T-helper 2 cell treated with Interferon-gamma antibody and Interleukin-4, amounts not matched to agents 5 μg/mL and 100 μg/mL, for 36 hours (primary cell): ENCODE results near the gene TCF20.

Experiments used
- DNase-seq: peaks from one replicate; pipeline ENCODE4 v3.0.0; 2021; ENCODE audit warnings: low spot score
- H3K27ac Mint-ChIP-seq: one replicate; pipeline ENCODE4 v1.8.0; 2021; ENCODE audit warnings: mild to moderate bottlenecking, mixed read lengths
- H3K27me3 Mint-ChIP-seq: one replicate; pipeline ENCODE4 v1.8.0; 2021; ENCODE audit warnings: low read depth, mixed read lengths
- H3K36me3 Mint-ChIP-seq: one replicate; pipeline ENCODE4 v1.8.0; 2021; ENCODE audit warnings: low read depth, mixed read lengths
- H3K4me1 Mint-ChIP-seq: one replicate; pipeline ENCODE4 v1.8.0; 2021; ENCODE audit warnings: low read depth, mixed read lengths
- H3K4me3 Mint-ChIP-seq: one replicate; pipeline ENCODE4 v1.8.0; 2022; ENCODE audit warnings: mild to moderate bottlenecking, moderate library complexity, mixed read lengths
- H3K9me3 Mint-ChIP-seq: one replicate; pipeline ENCODE4 v1.8.0; 2021; ENCODE audit warnings: mixed read lengths

TCF20 gene

DNA sequence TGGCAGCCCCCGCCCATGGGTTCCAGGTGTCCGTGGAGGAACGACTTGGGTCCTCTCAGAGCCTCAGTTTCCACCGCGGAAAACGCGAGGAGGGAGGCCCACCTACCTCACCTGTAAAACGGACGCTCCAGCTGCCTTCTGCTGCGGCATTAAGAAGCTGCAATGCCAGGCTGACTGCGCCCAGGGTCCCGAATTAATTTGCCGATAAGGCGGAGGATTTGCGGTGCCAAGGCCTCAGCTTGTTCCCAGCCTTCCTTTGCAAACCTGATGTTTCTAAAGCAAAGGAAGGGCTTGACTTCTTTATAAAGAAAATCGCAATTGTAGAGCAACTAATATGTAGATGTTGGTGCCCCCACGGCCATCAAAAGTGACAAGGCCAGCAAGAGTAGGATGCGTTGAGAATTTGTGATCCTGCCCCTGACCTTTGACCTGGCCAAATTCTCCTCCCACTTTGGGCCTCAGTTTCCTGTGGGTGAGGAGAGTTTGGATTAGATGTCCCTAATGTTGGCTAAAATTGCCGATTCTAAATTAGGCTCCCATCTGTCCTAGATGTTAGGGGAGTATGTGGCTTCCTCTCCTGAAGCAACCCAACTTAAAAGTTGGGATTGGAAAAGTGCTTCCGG lies 849 bp upstream of the TCF20 start:
- Mint-ChIP-seq H3K36me3 (peaks cover 2% of the 10 kb centered on the region), H3K9me3 (no peaks in the 10 kb centered on the region), H3K4me3 (peak overlapping the region; percentile 64), H3K4me1 (peaks cover 20% of the 10 kb centered on the region), H3K27ac (peak overlapping the region; percentile 62), H3K27me3 (no peaks in the 10 kb centered on the region)
- no peak for DNase-seq

DNA sequence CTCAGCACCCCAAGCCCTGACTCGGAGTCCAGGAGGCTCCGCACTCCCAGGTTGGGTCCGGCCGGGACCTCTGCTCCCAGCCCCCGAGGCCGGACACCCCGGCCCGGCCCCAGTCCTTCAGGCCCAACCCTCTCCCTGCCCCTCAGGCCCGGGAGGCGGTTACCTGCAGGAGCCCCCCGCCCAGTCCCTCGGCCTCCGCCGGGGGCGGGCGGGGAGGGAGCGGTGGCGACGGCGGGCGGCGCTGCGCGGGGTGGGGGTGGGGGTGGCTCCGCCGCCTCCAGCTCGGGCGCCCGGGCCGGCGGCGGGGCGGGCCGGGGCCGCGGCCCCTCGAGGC lies 310 bp downstream of the TCF20 start:
- Mint-ChIP-seq H3K4me1 (peaks cover 26% of the 10 kb centered on the region), H3K27me3 (no peaks in the 10 kb centered on the region), H3K4me3 (peak overlapping the region; percentile 72), H3K36me3 (peaks cover 7% of the 10 kb centered on the region), H3K27ac (peak overlapping the region; percentile 52), H3K9me3 (no peaks in the 10 kb centered on the region)
- DNase-seq, result no peak

DNA sequence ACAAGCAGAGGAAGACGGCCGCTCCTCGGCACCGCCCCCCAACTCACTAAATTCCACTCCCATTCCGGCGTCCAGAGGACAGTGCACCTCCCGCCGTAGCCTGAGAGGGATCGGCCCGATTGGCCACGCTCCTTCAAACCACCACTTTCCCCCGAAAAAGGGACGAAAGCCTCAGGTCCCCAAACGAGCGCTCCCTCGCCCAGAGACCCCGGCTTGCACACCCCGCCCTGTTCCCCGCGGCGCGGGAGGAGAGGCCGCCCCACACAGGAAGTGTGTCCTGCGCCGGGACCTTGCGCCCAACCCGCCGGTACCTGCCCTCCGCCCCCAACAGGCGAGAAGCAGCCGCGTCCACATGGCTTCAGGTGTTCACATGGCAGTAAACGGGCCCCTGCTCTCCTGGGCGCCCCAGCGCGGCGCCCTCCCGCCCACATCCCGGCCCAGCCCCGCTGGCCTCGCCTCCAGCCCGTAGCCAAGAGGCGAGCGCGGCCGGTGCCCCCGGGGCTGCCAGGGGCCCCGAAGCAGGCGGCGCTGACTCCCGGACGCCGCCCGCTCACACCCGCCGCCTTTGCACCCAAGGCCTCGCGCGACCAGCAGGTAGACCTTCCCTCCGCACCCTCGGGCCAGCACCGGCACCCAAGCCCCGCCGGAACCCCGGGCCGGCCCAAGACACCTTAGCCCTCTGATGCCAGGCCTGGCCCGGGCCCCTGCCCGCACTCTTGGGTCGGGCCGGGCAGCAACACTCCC lies 849 bp downstream of the TCF20 start:
- Mint-ChIP-seq H3K4me1 (peaks cover 29% of the 10 kb centered on the region), H3K27ac (peak overlapping the region; percentile 90), H3K36me3 (peaks cover 7% of the 10 kb centered on the region), H3K4me3 (peak overlapping the region; percentile 97), H3K9me3 (no peaks in the 10 kb centered on the region), H3K27me3 (no peaks in the 10 kb centered on the region)
- DNase-seq, result peak; percentile 71

DNA sequence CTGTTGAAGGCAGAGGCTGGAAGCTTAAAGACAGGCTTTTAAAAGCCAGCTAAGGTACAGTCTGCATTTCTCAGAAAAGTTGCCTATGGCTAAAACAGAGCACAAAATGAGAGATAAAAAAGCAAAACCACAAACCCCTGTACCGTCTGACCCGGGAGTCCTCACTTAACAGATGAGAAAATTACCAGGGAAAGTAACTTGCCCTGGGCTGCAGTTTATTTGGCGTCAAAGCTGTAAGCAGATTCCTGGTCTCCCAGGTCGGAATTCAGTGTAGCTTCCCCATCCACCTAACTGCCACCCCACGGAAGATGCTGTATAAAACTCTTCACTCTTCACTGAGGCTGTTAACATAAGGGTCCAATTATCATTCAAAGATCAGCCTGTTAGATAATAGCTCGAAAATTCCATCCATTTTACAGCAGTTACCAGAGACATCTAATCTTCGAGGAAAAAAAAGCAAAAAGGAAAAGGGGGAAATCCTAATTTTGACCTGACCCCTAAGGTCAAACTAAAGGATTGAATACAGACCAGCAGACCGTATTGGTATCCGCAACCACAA lies 1.5 kb downstream of the TCF20 start:
- Mint-ChIP-seq H3K36me3 (peaks cover 7% of the 10 kb centered on the region), H3K4me3 (peak overlapping the region; percentile 97), H3K27ac (peak overlapping the region; percentile 90), H3K27me3 (no peaks in the 10 kb centered on the region), H3K9me3 (no peaks in the 10 kb centered on the region), H3K4me1 (peaks cover 35% of the 10 kb centered on the region)
- no peak for DNase-seq

DNA sequence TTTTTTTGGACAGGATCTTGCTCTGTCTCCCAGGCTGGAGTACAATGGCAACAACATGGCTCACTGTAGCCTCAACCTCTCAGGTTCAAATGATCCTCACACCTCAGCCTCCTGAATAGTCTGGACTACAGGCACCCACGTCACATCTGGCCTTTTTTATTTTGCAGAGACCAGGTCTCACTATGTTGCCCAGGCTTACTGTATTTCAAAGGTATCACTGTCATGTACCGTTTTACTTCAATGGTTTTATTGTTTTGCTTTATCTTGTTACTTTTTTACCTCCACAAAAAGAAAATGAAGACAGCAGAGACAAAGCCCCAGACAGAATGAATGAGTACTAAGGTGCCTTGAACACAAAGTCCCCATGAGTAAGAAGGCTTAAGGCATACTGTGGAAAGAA lies 5.1 kb downstream of the TCF20 start:
- Mint-ChIP-seq H3K9me3 (no peaks in the 10 kb centered on the region), H3K27me3 (no peaks in the 10 kb centered on the region), H3K36me3 (peaks cover 7% of the 10 kb centered on the region), H3K4me1 (peaks cover 53% of the 10 kb centered on the region), H3K4me3 (no peak overlapping the region), H3K27ac (no peak overlapping the region)
- no peak for DNase-seq

DNA sequence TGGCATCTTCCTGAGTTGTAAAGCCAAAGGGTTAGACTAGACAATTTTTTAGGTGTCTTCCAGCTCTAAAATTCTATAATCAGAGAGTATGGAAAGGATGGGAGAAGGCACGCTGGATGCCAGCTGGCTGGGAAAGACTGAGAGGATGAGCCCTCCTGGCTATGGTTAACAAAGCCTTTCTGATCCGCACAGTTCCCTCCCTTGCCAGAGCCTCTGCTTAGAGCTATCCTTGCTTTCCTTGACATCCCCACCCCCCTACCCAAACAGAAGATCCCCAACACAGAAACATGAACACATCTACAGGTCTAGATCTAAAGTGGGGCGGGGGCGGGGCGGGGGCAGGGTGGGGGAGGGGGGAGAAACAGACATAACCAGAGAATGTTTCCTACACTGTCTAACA lies 6.5 kb downstream of the TCF20 start:
- H3K4me1 Mint-ChIP-seq, result peaks cover 58% of the 10 kb centered on the region

DNA sequence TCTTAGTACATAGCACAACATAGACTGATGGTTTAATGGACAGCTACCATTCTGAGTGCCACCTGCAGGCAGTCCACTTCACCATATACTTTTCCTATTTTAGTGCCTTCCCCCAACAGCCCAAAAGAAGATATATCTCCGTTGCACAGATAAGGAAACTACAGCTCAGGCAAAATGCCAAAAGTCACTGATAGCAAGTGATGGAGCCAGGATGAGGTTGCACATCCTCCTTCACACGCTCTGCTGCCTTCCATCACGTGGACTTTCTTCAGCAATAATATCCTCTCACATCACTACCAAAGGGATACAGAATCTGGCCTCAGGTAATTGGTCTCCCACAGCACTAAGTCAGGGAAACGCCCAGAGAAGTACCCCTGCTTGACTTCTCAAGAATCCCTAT lies 7.5 kb downstream of the TCF20 start:
- peaks cover 55% of the 10 kb centered on the region for H3K4me1 Mint-ChIP-seq
- no peak overlapping the region for H3K27ac Mint-ChIP-seq
- H3K27me3 Mint-ChIP-seq, result no peaks in the 10 kb centered on the region
- no peaks in the 10 kb centered on the region for H3K9me3 Mint-ChIP-seq
- DNase-seq, result no peak
- peaks cover 6% of the 10 kb centered on the region for H3K36me3 Mint-ChIP-seq
- no peak overlapping the region for H3K4me3 Mint-ChIP-seq

More for the DNA sequence above, 6.5 kb downstream of the TCF20 start:
- Mint-ChIP-seq H3K36me3 (peaks cover 6% of the 10 kb centered on the region), H3K4me3 (no peak overlapping the region), H3K27ac (no peak overlapping the region), H3K9me3 (no peaks in the 10 kb centered on the region), H3K27me3 (no peaks in the 10 kb centered on the region)
- DNase-seq, result no peak

DNA sequence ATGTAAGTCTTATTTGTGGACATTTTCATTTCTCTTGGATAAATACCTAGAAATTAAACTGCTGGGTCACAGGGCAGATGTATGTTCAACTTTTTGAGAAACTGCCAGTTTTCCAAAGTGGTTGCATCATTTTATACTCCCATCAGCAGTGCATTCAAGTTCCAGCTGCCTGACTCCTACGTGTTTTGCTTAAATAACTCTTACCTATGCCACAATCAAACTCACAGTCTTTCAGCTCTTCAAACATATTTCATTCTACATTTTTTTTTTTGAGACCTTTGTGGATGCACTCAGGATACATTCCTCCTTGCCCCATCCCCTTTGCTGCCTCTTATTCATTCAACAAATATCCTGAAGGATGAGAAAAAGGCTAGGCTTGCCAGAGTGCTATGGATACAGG lies 9.2 kb downstream of the TCF20 start:
- no peak for DNase-seq
- Mint-ChIP-seq H3K36me3 (peaks cover 6% of the 10 kb centered on the region), H3K4me1 (peaks cover 61% of the 10 kb centered on the region), H3K4me3 (no peak overlapping the region), H3K27me3 (no peaks in the 10 kb centered on the region), H3K9me3 (no peaks in the 10 kb centered on the region), H3K27ac (no peak overlapping the region)

DNA sequence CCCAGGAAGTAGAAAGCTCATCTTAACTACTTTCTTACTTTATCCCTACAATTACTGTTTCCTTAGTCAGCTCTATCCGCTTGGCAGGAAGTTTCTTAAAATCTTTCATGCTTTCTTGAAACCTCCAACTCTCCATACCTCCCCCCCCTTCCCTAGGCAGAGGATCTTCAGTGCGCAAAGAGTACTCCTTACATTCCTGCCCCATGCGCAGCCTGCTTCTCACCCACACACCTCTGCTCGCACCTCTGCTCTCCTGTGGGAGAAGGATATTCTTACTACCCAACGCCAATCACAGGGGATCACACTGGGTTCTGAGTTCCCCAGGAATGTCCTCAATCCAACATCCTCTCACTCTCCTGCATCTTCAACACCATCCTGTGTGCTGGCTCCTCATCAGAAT lies 12.3 kb downstream of the TCF20 start:
- no peaks in the 10 kb centered on the region for H3K27me3 Mint-ChIP-seq
- no peak overlapping the region for H3K4me3 Mint-ChIP-seq
- H3K9me3 Mint-ChIP-seq, result no peaks in the 10 kb centered on the region
- no peak overlapping the region for H3K27ac Mint-ChIP-seq
- no peak for DNase-seq
- H3K36me3 Mint-ChIP-seq, result no peaks in the 10 kb centered on the region
- peaks cover 47% of the 10 kb centered on the region for H3K4me1 Mint-ChIP-seq

DNA sequence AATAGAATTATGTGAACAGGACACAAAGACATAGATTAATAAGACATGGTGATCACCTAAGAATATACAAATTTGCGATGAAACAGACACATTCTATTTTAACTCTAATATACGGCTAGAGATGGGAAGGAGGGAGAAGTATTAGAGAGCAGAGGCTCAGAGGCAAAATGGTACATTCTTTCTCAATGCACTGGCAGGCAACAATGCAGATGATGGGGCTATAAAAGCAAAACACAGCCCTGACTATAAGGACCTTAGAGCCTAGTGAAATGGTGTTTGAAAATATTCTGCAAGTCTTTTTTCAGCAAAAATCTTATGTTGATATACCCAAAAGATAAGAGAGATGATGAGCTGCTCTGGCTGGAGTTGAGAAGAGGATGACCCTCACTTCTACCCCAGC lies 13.1 kb downstream of the TCF20 start:
- DNase-seq, result no peak
- Mint-ChIP-seq H3K27me3 (no peaks in the 10 kb centered on the region), H3K4me3 (no peak overlapping the region), H3K4me1 (peaks cover 42% of the 10 kb centered on the region), H3K36me3 (no peaks in the 10 kb centered on the region), H3K27ac (no peak overlapping the region), H3K9me3 (no peaks in the 10 kb centered on the region)

DNA sequence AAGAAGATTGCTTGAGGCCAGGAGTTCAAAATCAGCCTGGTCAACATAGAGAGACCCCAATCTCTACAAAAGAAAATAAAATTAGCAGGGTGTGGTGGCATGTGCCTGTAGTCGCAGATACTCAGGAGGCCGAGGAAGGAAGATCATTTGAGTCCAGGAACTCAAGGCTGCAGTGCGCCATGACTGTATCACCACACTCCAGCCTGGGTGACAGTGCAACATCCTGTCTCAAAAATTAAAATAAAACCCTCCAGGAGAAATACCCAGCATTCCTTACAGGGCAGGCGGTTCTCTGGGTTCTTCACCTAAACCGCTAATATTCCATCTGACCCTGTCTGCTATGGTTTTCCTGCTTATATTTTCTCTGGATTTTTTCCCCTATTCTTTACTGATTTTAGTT lies 13.5 kb downstream of the TCF20 start:
- DNase-seq, result no peak
- Mint-ChIP-seq H3K9me3 (no peaks in the 10 kb centered on the region), H3K36me3 (no peaks in the 10 kb centered on the region), H3K27me3 (no peaks in the 10 kb centered on the region), H3K27ac (no peak overlapping the region), H3K4me3 (no peak overlapping the region), H3K4me1 (peaks cover 38% of the 10 kb centered on the region)

DNA sequence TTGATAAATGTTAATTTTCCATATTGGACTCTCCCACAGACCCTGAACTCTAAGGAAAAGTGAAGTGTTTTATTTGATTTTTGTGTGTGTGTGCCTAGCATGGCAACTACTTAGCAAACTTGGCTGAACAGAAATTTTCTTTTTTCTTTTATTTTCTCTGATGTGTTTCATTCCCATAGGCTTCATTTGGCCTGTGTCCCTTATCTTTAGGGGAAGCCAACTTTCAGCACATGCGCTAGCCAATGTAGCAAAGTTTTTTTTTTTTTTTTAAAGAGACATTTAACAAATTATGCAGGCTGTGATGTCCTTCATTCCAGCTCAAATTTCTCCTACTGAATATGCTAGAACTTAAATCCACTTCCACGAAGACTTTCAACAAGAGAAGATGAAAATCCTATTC lies 14.2 kb downstream of the TCF20 start:
- Mint-ChIP-seq H3K27ac (no peak overlapping the region), H3K4me1 (peaks cover 34% of the 10 kb centered on the region), H3K9me3 (no peaks in the 10 kb centered on the region), H3K27me3 (no peaks in the 10 kb centered on the region), H3K36me3 (no peaks in the 10 kb centered on the region), H3K4me3 (no peak overlapping the region)
- DNase-seq, result no peak

DNA sequence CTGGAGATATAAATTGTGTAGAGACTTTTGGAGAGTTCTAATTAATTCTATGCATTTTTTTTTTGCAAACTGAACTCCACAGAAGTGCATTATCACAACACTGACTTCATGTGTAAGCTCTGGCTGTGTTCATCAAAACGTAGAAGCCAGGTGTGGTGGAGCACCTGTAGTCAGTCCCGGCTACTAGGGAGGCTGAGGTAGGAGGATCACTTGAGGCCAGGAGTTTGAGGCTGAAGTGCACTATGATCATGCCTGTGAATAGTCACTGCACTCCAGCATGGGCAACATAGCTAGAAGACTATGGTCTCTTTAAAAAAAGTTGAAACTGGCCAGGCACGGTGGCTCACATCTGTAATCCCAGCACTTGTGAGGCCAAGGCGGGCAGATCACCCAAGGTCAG lies 20.6 kb downstream of the TCF20 start:
- H3K36me3 Mint-ChIP-seq, result peaks cover 9% of the 10 kb centered on the region
- no peaks in the 10 kb centered on the region for H3K9me3 Mint-ChIP-seq
- H3K4me3 Mint-ChIP-seq, result no peak overlapping the region
- H3K27me3 Mint-ChIP-seq, result no peaks in the 10 kb centered on the region
- no peak overlapping the region for H3K27ac Mint-ChIP-seq
- DNase-seq, result no peak
- H3K4me1 Mint-ChIP-seq, result peaks cover 14% of the 10 kb centered on the region

DNA sequence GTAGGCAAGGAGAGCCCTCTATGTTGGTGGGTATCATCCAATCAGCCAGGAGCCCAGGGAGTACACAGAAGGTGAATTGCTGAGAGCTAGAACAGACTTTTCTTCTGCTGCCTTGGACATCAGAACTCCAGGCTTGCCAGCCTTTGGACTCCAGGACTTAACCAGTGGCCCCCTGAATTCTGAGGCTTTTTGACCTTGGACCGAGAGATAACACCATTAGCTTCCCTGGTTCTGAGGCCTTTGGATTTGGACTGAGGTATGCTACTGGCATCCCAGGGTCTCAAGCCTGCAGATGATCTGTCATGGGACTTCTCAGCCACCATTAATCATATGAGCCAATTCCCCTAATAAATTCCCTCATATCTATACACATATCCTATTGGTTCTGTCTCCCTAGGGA lies 21.5 kb downstream of the TCF20 start:
- H3K4me1 Mint-ChIP-seq, result peaks cover 18% of the 10 kb centered on the region
- H3K27ac Mint-ChIP-seq, result no peak overlapping the region
- peaks cover 13% of the 10 kb centered on the region for H3K36me3 Mint-ChIP-seq
- no peak for DNase-seq
- H3K9me3 Mint-ChIP-seq, result no peaks in the 10 kb centered on the region
- no peaks in the 10 kb centered on the region for H3K27me3 Mint-ChIP-seq
- no peak overlapping the region for H3K4me3 Mint-ChIP-seq
